RCC 7860 (cell line): ENCODE results near the gene NCKAP1.
"Not testable (repeated sequence)": the region's sequence is repeated elsewhere in the genome, so short reads cannot be mapped to it uniquely, and the experiment has no call there.

Experiments used
- DNase-seq: peaks from one replicate; pipeline ENCODE4 v3.0.0-alpha.2; 2015; ENCODE audit warnings: low spot score
- FAIRE-seq: peaks from 2 replicates; lab custom pipeline; 2012; peaks lifted over from hg19 to GRCh38; lab: Jason Lieb, UNC

The NCKAP1 gene

GRCh38 chr2:183037553-183038340, 510 bp downstream of the NCKAP1 start:
- no peak for FAIRE-seq
- no peak for DNase-seq

- DNase-seq (peak; percentile 23), FAIRE-seq (peak; percentile 58)
Measured at GRCh38 chr2:183037074-183037552, 1.1 kb downstream of the NCKAP1 start.

- FAIRE-seq (no peak), DNase-seq (no peak)
Measured at GRCh38 chr2:183035954-183036669, 2.1 kb downstream of the NCKAP1 start.

- FAIRE-seq (no peak), DNase-seq (no peak)
Measured at GRCh38 chr2:183035298-183035953, 2.8 kb downstream of the NCKAP1 start.

GRCh38 chr2:183034806-183035205, 3.5 kb downstream of the NCKAP1 start:
- peak; percentile 49 for FAIRE-seq

GRCh38 chr2:183033951-183034350, 4.3 kb downstream of the NCKAP1 start:
- FAIRE-seq (no peak), DNase-seq (no peak)

More at GRCh38 chr2:183034806-183035205, 3.5 kb downstream of the NCKAP1 start:
- DNase-seq: no peak

GRCh38 chr2:183031911-183032794, 6.1 kb downstream of the NCKAP1 start:
- no peak for FAIRE-seq

GRCh38 chr2:183029219-183029618, 9.0 kb downstream of the NCKAP1 start:
- FAIRE-seq (no peak), DNase-seq (no peak)

More at GRCh38 chr2:183031911-183032794, 6.1 kb downstream of the NCKAP1 start:
- no peak for DNase-seq

- FAIRE-seq (peak; percentile 67), DNase-seq (no peak)
Measured at GRCh38 chr2:183028108-183028507, 10.1 kb downstream of the NCKAP1 start.

- FAIRE-seq (no peak), DNase-seq (no peak)
Measured at GRCh38 chr2:183027443-183027842, 10.8 kb downstream of the NCKAP1 start.

GRCh38 chr2:183026424-183026823, 11.8 kb downstream of the NCKAP1 start:
- DNase-seq: no peak
- peak; percentile 12 for FAIRE-seq

GRCh38 chr2:183025993-183026392, 12.3 kb downstream of the NCKAP1 start:
- DNase-seq (no peak), FAIRE-seq (no peak)

GRCh38 chr2:183024339-183025095, 13.7 kb downstream of the NCKAP1 start:
- no peak for FAIRE-seq
- DNase-seq: no peak

- no peak for FAIRE-seq
Measured at GRCh38 chr2:183022711-183023110, 15.5 kb downstream of the NCKAP1 start.

GRCh38 chr2:183021613-183022012, 16.6 kb downstream of the NCKAP1 start:
- FAIRE-seq (no peak), DNase-seq (no peak)

More at GRCh38 chr2:183022711-183023110, 15.5 kb downstream of the NCKAP1 start:
- no peak for DNase-seq

GRCh38 chr2:183019718-183020442, 18.4 kb downstream of the NCKAP1 start:
- FAIRE-seq (no peak), DNase-seq (no peak)

- FAIRE-seq: not testable (repeated sequence)
Measured at GRCh38 chr2:183017845-183018244, 20.4 kb downstream of the NCKAP1 start.

GRCh38 chr2:183014005-183014404, 24.3 kb downstream of the NCKAP1 start:
- no peak for DNase-seq
- no peak for FAIRE-seq

More at GRCh38 chr2:183017845-183018244, 20.4 kb downstream of the NCKAP1 start:
- DNase-seq: not testable (repeated sequence)

GRCh38 chr2:183011743-183012142, 26.5 kb downstream of the NCKAP1 start:
- FAIRE-seq: no peak
- no peak for DNase-seq
